Heart right ventricle (tissue), 16 donors: ENCODE data around the gene RIMBP2. TPM values are rescaled to one million over a fixed set of nuclear protein-coding genes. Genes with fewer than 3 reads are reported as not detected.

Experiments
- ATAC-seq, 8 donors: fragments of 200-7000 bp; cut with Tn5 transposase; one replicate each; pipeline ENCODE4 v1.9.1; 2020; ENCODE audit warnings: mild to moderate bottlenecking in 8 of 8, moderate library complexity in 8 of 8, moderate number of reproducible peaks in 1 of 8
- DNase-seq, 2 donors: peaks; one replicate each; pipeline ENCODE4 v3.0.0-alpha.2; 2020
- H3K27ac ChIP-seq, 10 donors: fragments of 200-600 bp; sonication (generic) in 2 of 10; one replicate each; pipeline versions ENCODE4 v1.5.0 to v1.8.0; 2020 to 2022; ENCODE audit warnings: mild to moderate bottlenecking in 3 of 10
- H3K27me3 ChIP-seq, 7 donors: fragments of 200-600 bp; one replicate each; pipeline ENCODE4 v1.8.0; 2021 to 2022; ENCODE audit warnings: mild to moderate bottlenecking in 2 of 7
- H3K36me3 ChIP-seq, 9 donors: fragments of 200-600 bp; sonication (generic) in 1 of 9; one replicate each; pipeline versions ENCODE4 v1.5.0 to v1.8.0; 2020 to 2022; ENCODE audit warnings: mild to moderate bottlenecking in 2 of 9
- H3K4me1 ChIP-seq, 9 donors: fragments of 200-600 bp; sonication (generic) in 1 of 9; one replicate each; pipeline versions ENCODE4 v1.5.0 to v1.8.0; 2020 to 2022; ENCODE audit warnings: mild to moderate bottlenecking in 4 of 9
- H3K4me3 ChIP-seq, 10 donors: fragments of 200-600 bp; sonication (generic) in 2 of 10; one replicate each; pipeline versions ENCODE4 v1.5.0 to v1.8.0; 2020 to 2022; ENCODE audit warnings: mild to moderate bottlenecking in 7 of 10, moderate library complexity in 2 of 10
- H3K9me3 ChIP-seq, 11 donors: fragments of 200-600 bp in 10 of 11; sonication (generic) in 2 of 11; one replicate each; pipeline versions ENCODE4 v1.5.0 to v1.8.0; 2013 to 2022; ENCODE audit warnings: mild to moderate bottlenecking in 2 of 11, control low read depth in 1 of 11, moderate library complexity in 1 of 11
- CTCF ChIP-seq, 9 donors: fragments of 200-600 bp; sonication (generic) in 2 of 9; IDR thresholded peaks; one replicate each; pipeline versions ENCODE4 v1.5.0 to v1.8.0; 2021 to 2022; ENCODE audit warnings: antibody characterized with exemption in 9 of 9, mild to moderate bottlenecking in 5 of 9, moderate library complexity in 1 of 9
- WGBS, 2 donors: extraction: QIAGEN DNeasy Blood & Tissue Kit; methylation state at CpG; one replicate each; pipeline ENCODE4 v1.1.7; 2013; ENCODE audit warnings: inconsistent platforms in 1 of 2; 5-methylcytosine and 5-hydroxymethylcytosine counted together
- intact Hi-C, 10 donors: fragments of 100-400 bp; cut with DNase I; formaldehyde crosslinking; loops; one replicate each; pipeline versions ENCODE4 v1.11.1 to v1.14.2; 2022
- polyA plus RNA-seq, 2 donors: library from polyadenylated mRNA; stranded (reverse); fragments of 200-250 nt; gene quantifications; one replicate each; pipeline ENCODE4 v1.2.3, GENCODE V29; 2013
- total RNA-seq, 10 donors: library from RNA; stranded (reverse); fragmentation: NEBNext Ultra II Directional in 3 of 10; extraction: Animal tissue kit (Norgen Biotek cat#: 25700) in 3 of 10; gene quantifications; one replicate each; pipeline versions ENCODE4 v1.2.1 to v1.2.4, GENCODE V29; 2021 to 2023
- donor health status: Arrhythmogenic right ventricular cardiomyopathy.
- donor health status: ischemic (EF 13 %, LVEDD 7.1; RV severe dilation, severe dysfunction).
- donor health status: healthy with polysubstance abuse.
- donor health status: DM: no; HTN: yes; CAD: no.
- donor health status: DM: no; HTN: no; CAD: no.
- donor health status: ischemic (EF 25% LVEDD 6.9; RV normal size, moderate dysfunction).
- donor health status: ischemic (EF 25% LVEDD 5.7; RV mildly dilated, moderate dysfunction).
- donor health status: healthy.
- donor health status: DM: yes; HTN: yes; CAD: no.
- donor health status: Ischemic cardiomyopathy.
- donor health status: ischemic (EF 35%, LVEDD 5.7; RV mildly dilated, moderate dysfunction).
- donor health status: nonischemic (EF 11% LVEDD 7.7; RV severe dilation, severe dysfunction).
- donor health status: DM: yes; HTN: yes; CAD: no.
- donor health status: PGD.
- donor health status: ischemic (EF 29% LVEDD 5.4; RV normal size, mild dysfunction).
- donor health status: nonischemic (EF 23%, LVEDD 6.1; RV moderate dilation, normal function).

RIMBP2 gene
- total and polyA plus RNA-seq, 12 donors = 0.01 to 0.17 (median 0.05) TPM; not detected in 9

- WGBS, 2 donors = 73 to 79% methylated on average over 7 of the region's 7 CpGs
- peaks cover 0 to 16% (median 5%) of the 10 kb centered on the region in 7 donors for H3K27me3 ChIP-seq
Observed at GRCh38 chr12:130608831-130609230, 107.3 kb downstream of the RIMBP2 start.

GRCh38 chr12:130608132-130608531 lies 108.0 kb downstream of the RIMBP2 start:
- DNase-seq (no peak), ATAC-seq (no peak)
- TF ChIP-seq CTCF (IDR thresholded peaks at IDR 0.05) = no peak
- Histone ChIP-seq H3K27ac (no peak overlapping the region), H3K9me3 (no peaks in the 10 kb centered on the region), H3K4me1 (no peaks in the 10 kb centered on the region), H3K36me3 (no peaks in the 10 kb centered on the region), H3K27me3 (peaks cover 0 to 16% (median 5%) of the 10 kb centered on the region in 7 donors), H3K4me3 (no peak overlapping the region)
- intact Hi-C loops = no loop called here
- 43 to 54% methylated on average over 5 of the region's 5 CpGs for WGBS, 2 donors

More at GRCh38 chr12:130608831-130609230, 107.3 kb downstream of the RIMBP2 start:
- ATAC-seq (no peak), DNase-seq (no peak)
- Histone ChIP-seq H3K36me3 (no peaks in the 10 kb centered on the region), H3K4me3 (no peak overlapping the region), H3K4me1 (no peaks in the 10 kb centered on the region), H3K27ac (no peak overlapping the region), H3K9me3 (no peaks in the 10 kb centered on the region)
- no peak for TF ChIP-seq CTCF (IDR thresholded peaks at IDR 0.05)
- intact Hi-C loops = no loop called here

GRCh38 chr12:130606231-130606630 lies 109.9 kb downstream of the RIMBP2 start:
- TF ChIP-seq CTCF (IDR thresholded peaks at IDR 0.05) = no peak
- intact Hi-C loops = no loop called here
- ATAC-seq (no peak), DNase-seq (no peak)
- H3K4me1 ChIP-seq = no peaks in the 10 kb centered on the region
- no peaks in the 10 kb centered on the region for H3K36me3 ChIP-seq
- no peak overlapping the region for H3K4me3 ChIP-seq
- peaks cover 0 to 11% (median 3%) of the 10 kb centered on the region in 7 donors for H3K27me3 ChIP-seq
- H3K27ac ChIP-seq = no peak overlapping the region
- no peaks in the 10 kb centered on the region for H3K9me3 ChIP-seq
- WGBS, 2 donors = 83 to 84% methylated on average over 12 of the region's 12 CpGs

- peaks cover 0 to 11% (median 0%) of the 10 kb centered on the region in 7 donors for H3K27me3 ChIP-seq
- intact Hi-C loops = no loop called here
- no peak for ATAC-seq
- H3K4me1 ChIP-seq = no peaks in the 10 kb centered on the region
- H3K9me3 ChIP-seq = peaks cover 0 to 4% (median 0%) of the 10 kb centered on the region in 11 donors
- no peaks in the 10 kb centered on the region for H3K36me3 ChIP-seq
- TF ChIP-seq CTCF (IDR thresholded peaks at IDR 0.05) = no peak
- no peak overlapping the region for H3K4me3 ChIP-seq
- DNase-seq = no peak
- H3K27ac ChIP-seq = no peak overlapping the region
- 77 to 81% methylated on average over 8 of the region's 8 CpGs for WGBS, 2 donors
Observed at GRCh38 chr12:130603396-130603965, 112.6 kb downstream of the RIMBP2 start.
